ENCODE data around the gene HS3ST4.

- TF ChIP-seq CTCF (IDR thresholded peaks at IDR 0.05; ENCODE audit: insufficient read depth, low read depth, low read length) (no peak), EZH2 (IDR thresholded peaks at IDR 0.05; ENCODE audit: insufficient read depth, low read length) (no peak)
Measured at GRCh38 chr16:25771216-25771615, 79.5 kb downstream of the HS3ST4 start.

All from astrocyte (in vitro differentiated cells and primary cell).